GM10266 (cell line): ENCODE data around the gene ADH5.
"Not testable (repeated sequence)": the region's sequence is repeated elsewhere in the genome, so short reads cannot be mapped to it uniquely, and the experiment has no call there.

Source experiments
- DNase-seq: peaks from one replicate; pipeline ENCODE4 v3.0.0; 2012; ENCODE audit errors: extremely low spot score
- TF ChIP-seq, protein P1 (sequence below): IDR thresholded peaks from 2 replicates; pipeline ENCODE4 v1.5.1; 2012; ENCODE audit warnings: mild to moderate bottlenecking, low read depth; ENCODE audit not compliant: control insufficient read depth, insufficient read depth; ENCODE audit errors: missing control alignments

ADH5 gene

GRCh38 chr4:99099311-99099710 lies 10.7 kb upstream of the ADH5 start:
- DNase-seq = no peak
- TF ChIP-seq, protein P1, sequence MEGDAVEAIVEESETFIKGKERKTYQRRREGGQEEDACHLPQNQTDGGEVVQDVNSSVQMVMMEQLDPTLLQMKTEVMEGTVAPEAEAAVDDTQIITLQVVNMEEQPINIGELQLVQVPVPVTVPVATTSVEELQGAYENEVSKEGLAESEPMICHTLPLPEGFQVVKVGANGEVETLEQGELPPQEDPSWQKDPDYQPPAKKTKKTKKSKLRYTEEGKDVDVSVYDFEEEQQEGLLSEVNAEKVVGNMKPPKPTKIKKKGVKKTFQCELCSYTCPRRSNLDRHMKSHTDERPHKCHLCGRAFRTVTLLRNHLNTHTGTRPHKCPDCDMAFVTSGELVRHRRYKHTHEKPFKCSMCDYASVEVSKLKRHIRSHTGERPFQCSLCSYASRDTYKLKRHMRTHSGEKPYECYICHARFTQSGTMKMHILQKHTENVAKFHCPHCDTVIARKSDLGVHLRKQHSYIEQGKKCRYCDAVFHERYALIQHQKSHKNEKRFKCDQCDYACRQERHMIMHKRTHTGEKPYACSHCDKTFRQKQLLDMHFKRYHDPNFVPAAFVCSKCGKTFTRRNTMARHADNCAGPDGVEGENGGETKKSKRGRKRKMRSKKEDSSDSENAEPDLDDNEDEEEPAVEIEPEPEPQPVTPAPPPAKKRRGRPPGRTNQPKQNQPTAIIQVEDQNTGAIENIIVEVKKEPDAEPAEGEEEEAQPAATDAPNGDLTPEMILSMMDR = no peak

- not testable (repeated sequence) for DNase-seq
Measured at GRCh38 chr4:99091841-99092240, 3.3 kb upstream of the ADH5 start.

DNA sequence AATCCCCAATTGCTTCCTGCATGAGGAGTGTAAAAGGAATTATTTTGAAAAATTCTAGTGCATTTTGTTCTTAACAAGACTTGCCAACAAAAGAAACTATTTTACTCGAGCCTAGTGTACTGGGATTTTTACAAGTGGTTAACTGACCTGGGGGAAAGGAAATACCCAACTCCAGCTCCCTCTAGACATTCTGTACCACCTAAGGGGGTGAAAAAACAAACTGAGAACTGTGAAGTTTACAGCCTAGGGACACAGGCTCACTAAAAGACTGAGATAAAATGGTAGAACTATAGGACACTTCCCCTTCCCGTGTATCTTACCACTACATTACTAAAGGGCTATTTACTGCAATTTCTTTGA lies 2.6 kb upstream of the ADH5 start:
- DNase-seq = no peak

DNA sequence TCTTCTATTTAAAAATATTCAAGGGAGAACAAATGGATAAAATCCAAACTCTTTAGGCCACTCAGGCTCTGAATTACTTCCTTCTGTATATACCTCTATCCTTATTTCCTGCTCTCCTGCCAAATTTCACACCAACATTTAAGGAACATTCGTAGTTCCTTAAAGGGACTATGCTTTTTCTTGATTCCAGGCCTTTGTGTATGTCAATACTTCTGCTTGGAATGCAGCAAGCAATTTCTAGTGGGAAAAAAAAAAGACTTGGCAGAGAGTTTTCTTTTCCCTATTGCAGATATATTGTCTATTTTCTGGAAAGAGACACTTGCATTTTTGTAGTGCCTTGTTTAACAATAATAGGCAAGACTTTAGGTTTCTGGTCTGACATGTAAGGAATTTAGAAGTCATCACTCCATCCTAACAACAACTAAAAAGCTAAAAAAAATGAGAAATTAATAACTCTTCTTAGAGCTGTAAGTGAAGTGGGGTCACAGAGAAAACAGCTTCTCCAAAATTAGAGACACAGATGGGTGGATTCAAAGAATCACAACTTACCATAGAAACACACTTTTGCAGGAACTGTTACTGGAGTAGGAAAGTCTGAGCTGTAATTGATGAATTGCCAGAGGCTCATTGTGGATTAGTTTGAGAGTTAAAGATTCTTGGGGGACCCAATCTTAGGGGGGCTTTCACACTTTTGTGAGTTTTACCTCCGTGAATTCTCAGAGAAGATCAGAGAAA lies 2.1 kb upstream of the ADH5 start:
- TF ChIP-seq, protein P1 = no peak
- no peak for DNase-seq

More for the DNA sequence above, 2.6 kb upstream of the ADH5 start:
- TF ChIP-seq, protein P1 = no peak

- DNase-seq = peak; percentile 39
- TF ChIP-seq, protein P1 = no peak
Measured at GRCh38 chr4:99088023-99088449, 552 bp downstream of the ADH5 start.

DNA sequence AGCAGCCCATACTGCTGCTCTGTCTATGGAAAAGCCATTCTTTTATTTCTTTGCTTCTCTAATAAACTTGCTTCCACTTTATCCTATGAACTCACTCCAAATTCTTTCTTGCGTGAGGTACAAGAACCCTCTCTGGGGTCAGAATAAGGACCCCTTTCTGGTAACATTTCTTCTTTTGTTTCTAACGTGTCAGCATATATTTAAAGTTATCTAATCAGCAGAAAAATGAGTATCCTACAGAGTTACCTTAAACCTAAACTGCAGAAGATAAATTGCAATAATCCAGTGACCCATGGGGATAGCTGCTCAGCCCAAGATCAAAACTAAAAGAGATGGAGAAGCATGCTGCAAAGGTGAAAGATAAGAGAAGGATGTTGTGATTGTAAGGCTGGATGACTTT lies 4.0 kb downstream of the ADH5 start:
- TF ChIP-seq, protein P1 = no peak
- no peak for DNase-seq

DNA sequence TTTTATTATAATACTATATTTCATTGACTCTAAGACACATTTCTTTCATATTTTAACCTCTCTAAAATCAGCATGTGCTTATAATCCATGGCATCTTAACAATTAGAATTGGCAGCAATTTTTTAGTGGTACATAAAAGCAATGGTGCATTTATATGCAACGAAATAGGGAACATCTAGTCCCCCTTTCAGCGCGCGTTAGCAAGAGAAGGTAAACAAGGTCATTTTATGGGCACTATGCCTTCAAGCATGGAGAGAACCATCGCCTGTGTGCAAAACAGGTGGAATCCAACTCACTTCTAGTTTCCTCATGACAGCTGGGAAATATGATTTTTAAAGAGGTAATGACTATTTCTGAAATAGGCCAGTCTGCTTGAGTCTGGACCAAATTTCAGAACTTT lies 6.4 kb downstream of the ADH5 start:
- no peak for DNase-seq
- TF ChIP-seq, protein P1 = no peak

DNA sequence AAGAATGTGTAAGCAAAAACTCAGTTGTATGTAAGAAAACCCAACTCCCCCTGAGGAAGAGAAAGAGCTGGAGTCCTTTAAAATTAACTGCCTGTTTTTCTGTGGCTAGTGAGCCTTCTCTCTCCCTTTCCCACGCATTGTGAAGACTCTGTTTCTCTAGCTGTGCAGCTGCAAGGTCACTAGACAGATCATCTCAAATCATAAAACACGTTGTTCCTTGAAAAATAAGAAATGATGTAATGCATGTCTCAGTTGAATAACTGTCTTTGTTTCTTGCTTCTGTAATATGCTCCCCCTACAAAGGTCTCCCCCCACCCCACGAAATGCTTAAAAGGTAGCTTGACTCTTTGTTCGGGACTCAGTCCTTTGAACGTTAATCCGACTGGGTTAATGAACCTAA lies 7.7 kb downstream of the ADH5 start:
- DNase-seq = not testable (repeated sequence)
